GM19463 (cell line): ENCODE results near the gene SAMD11.

Experiments used
- ATAC-seq: cut with Tn5 transposase; IDR thresholded peaks from one replicate; pipeline ENCODE4 v1.9.1; 2021; ENCODE audit warnings: mild to moderate bottlenecking, moderate library complexity; ENCODE audit not compliant: unreplicated experiment

SAMD11 gene

DNA sequence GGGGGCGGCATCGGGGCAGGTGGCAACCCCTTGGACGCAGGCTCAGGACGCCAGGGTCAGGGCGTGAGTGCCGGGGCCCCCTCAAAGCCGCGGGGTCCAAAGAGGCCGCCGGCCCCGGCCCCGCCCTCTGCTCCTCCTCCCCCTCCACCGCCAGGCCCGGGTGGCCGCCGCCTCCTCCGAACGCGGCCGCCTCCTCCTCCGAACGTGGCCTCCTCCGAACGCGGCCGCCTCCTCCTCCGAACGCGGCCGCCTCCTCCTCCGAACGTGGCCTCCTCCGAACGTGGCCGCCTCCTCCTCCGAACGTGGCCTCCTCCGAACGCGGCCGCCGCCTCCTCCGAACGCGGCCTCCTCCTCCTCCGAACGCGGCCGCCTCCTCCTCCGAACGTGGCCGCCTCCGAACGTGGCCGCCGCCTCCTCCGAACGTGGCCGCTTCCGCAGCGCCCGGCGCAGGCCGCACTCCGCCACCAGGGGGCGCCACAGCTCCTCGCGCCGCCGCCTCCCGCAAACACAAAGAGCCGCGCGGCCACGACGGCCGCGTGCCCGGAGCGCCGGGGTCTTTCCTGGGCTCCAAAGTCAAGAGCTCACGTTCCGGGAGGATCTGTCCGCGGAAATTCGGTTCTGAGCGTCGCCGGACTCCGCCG, 19.3 kb upstream of the SAMD11 start:
- no peak for ATAC-seq

DNA sequence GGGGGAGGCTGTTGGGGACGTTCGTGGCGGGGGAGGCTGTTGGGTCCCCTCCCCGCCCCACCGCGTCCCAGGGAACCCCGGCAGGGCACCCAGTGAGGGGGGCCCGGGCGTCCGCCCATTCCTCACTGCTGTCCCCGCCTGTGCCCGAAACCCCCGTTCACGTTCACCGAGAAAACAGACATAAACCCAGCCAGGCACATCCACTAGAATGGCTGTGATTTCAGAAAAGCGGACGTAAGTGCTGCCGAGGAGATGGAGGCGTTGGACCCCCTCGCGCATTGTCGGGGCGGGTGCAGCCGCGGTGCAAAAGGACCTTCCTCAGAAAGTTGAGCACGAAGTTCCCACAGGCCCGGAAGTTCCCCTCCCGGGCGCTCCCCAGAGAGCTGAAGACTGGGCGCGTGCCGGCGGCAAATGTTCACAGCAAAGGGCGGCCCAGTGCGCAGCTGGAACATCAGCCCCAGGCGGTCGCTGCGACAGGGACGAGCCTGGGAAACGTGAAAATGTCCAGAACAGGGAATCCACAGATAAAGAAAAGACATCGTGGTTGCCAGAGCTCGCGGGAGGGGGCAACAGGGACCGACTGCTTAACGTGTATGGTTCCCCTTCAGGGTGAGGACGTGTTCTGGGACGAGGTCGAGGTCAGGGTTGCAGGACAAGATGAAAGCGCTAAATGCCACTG, 18.5 kb upstream of the SAMD11 start:
- no peak for ATAC-seq

DNA sequence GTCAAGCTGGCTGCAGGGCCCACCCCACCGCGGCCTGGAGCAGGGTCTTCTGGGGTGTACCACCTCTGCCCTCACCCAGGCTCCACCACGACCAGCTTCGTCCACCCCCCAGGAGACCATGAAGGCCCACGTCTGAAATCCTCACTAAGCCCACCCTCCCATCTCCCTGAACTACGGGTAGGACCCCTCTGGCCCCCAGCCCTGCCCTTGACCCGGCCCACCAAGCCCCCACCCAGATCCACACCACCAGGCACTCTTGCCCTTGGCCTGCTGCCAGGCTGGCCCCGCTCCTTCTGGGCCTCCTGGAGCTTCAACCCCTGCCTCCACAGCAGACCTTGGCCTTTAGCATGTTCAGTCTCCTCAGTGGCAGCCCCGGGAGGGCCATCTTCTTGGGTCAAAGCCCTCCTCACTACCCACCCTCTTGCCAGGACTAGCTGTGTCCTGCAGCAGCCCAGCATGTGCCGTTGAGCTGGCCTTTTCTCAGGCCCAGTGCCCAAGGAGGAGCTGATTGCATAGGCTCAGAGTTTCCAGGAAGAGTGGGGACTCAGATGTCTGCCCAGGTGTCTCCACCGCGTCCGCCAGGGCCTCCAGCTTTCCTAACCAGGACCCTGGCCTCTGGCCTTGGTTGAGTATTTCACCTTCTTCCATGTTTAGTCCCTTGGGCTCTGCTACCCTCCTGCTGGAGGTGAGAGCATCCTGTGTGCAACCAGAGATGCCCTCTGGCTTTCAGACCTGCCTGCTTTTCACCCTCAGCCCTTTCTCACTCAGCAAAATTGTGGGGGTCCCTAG, 17.7 kb upstream of the SAMD11 start:
- ATAC-seq = no peak

DNA sequence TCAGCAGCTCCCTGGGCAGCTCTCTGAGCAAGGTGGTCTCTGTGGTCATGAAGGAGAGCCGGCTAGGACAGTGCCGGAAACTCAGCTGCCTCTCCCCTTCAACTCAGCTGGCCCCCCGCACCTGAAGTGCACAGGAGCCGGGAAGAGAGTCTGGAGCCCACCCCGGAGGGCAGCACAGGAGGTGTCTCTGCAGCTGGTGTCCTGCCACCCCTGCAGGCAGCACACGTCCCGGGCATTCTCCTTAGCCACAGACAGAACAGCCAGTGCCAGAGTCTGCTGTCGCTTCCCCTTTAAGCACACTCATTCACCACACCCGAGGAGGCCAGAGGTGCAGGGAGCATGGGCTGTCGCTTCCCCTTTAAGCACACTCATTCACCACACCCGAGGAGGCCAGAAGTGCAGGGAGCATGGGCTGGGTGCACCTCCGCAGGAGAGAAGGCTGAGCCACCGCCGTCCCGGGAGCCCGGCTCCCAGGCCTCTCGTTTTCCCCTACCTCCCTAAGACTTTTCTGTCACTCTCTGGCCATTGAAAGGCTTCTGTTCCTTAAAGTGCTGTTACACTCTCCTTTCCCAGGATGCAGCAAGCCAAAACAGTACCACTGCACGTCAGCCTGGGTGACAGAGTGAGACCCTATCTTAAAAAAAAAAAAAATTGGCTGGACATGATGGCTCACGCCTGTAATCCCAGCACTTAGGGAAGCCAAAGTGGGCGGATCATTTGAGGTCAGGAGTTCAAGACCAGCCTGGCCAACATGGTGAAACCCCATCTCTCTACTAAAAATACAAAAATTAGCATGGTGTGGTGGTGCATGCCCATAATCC, 16.9 kb upstream of the SAMD11 start:
- no peak for ATAC-seq

DNA sequence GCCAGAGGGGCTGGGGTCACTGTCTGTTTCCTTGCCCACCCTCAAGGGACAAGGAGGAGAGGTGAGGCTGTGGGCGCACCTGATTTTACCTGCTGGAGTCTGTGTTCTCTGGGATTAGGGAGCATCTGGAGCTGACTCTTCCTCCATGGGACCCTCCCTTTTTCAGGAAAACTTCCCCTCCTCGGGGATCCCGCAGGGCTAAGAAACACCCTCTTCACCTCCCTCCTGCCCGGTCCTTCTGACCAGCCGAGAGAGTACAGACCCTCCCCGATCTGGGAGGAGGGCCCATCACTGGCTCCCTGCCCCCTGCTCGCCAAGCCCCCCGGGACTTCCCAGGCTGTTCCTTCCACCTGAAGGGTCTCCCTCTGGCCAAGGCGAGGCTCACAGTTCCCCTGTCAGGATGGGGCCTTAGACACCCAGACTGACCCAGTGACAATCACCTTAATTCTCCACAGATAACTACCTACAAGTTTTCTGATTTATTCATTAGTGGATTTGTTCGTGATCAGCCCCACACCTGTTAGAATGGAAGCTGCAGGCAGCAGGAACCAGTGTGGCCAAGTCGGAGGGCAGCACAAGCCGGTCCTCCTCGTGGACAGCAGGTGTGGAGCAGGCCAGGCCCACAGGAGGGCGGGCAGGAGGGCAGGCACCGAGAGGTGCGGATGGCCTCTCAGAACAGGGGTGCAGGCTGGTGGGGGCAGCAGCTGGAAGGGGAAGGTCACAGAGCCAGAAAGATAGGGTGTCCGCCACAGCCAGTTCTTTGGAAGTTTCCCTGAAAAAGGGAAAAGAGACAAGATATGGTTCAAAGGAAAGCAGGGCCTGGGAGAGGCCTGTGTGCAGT, 15.9 kb upstream of the SAMD11 start:
- ATAC-seq = no peak

DNA sequence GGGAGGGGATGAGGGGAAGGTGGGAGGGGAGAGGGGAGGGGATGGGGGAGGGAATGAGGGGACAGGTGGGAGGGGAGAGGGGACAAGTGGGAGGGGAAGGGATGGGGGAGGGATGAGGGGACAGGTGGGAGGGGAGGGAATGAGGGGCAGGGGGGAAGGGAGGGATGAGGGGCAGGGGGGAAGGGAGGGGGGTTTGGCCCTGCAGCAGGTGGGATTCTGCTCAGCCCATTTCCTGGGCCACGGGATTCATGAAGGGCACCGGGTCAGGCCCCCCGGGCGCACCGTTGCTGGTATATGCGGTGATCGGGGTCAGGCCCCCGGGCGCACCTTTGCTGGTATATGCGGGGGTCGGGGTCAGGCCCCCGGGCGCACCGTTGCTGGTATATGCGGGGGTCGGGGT, 15.1 kb upstream of the SAMD11 start:
- ATAC-seq = no peak

DNA sequence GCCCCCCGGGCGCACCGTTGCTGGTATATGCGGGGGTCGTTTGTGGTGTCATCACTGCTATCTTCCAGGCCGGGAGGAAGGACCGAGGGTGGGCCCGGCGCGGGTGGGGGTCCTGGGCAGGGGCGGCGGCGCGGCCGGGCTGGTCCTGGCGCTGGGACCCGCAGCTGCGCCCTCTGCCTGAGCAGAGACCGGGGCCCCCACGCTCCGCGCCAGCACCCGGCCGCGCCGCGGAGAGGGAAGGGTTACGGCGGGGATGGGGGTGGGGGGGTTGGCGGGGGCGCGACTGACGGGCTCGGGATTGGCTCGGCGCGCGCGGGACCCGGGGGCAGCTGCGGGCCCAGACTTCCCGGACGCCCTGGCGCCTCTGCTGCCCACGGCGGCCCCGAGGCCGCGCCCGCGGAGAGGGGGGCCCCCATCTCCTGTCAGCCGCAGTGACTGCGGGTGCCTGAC, 13.8 kb upstream of the SAMD11 start:
- no peak for ATAC-seq

DNA sequence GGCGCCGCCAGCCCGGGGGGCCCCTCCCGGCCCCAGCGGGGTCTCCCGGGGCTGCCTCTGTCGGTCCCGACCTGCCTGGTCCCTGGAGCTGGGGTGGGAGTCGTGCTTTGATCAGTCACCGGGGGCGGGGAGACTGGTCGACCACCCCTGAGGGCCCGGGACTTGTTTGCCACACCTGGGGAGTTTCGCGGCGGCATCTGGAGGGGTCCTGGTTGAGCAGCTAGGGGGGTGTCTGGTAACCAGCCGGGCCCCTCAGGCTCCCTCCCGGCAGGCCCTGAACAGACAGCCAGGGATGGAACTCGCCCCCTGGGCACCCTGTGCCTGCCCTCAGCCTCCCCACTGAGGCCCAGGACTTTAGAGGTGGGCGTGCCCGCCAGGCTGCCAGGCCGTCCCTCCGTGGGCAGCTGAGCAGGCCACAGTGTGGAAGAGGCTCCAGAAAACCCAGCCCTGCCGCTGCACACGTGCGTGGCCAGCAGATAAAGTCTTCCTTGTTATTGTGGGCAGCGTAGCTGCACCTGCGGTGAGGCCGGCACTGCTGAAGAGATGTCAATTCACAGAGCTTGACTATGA, 13.3 kb upstream of the SAMD11 start:
- ATAC-seq = no peak

DNA sequence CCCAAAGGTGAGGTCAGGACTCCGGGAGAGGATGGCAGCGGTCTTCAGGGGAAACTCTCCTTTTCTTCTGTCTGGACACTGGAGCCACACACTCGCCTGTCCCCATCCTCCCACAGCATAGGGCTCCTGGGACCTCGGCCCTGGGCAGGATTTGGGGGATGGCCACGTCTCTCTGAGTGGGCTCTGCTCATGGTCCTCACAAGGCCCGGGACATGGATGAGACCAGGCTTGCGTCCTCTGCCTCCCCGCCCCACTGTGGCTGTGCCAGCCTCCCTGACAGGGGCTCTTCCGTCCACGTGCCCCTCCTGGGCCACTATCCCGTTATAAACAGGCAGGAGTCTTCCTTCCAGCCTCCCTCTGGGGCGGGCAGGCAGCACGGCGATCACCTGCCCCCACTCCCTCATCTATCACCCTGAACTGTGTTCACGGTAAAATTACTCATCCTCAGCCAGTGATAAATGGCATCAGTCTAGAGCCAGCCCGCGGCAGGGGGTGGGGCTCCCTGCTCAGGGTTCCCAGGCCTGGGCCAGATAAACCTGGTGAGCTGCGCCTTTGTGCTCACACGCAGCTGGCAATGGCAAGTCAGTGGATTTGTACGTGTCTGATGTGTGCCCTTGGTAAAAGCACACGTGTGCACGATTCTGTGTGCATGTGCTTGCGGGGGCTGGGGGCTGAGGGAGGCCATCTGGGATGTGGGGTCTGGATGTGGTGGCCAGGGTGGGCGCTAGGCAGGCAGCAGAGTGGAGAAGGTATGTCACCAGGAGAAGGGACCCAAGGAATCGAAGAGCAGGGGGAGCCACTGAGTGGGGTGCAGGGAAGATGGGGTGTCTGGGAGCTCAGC, 12.6 kb upstream of the SAMD11 start:
- ATAC-seq = no peak

DNA sequence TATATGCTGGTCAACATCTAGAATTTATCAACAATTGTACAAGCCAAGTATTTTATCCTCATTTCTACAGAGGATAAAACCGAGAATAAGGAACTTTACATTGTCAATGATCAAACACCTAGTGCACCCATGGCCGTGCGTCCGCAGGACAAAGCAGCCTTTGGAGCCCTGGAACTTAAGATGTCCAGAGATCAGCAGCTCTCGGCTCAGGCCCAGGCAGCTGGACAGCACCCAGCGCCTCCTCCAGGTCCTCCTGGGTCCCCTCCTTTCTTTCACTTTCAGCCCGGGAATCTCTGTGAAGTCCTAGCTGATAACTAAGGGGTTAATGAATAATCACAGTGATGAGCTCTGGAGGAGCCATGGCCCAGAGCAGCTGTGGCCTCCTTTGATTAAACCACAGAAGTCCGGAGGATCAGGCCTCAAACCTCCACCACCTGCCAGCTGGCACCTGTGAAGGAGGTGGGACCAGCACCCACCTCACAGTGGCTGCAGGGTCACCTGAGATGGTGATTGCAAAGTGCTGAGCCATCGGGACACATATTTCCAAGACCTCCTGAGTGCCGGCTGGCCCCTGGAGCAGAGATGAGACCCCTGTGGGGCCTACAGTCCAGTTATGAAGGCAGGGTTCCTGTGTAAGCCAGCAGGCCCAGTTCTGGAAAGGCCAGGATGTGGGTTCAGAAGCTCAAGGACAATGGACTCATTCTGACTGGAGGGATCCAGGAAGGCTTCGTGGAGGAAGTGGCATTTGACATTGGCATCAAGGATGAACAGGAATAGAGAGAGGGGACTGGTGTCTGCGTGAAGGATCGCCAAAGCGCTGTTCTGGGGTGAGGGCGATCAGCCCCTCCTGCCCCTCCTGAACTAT, 11.6 kb upstream of the SAMD11 start:
- ATAC-seq = no peak

DNA sequence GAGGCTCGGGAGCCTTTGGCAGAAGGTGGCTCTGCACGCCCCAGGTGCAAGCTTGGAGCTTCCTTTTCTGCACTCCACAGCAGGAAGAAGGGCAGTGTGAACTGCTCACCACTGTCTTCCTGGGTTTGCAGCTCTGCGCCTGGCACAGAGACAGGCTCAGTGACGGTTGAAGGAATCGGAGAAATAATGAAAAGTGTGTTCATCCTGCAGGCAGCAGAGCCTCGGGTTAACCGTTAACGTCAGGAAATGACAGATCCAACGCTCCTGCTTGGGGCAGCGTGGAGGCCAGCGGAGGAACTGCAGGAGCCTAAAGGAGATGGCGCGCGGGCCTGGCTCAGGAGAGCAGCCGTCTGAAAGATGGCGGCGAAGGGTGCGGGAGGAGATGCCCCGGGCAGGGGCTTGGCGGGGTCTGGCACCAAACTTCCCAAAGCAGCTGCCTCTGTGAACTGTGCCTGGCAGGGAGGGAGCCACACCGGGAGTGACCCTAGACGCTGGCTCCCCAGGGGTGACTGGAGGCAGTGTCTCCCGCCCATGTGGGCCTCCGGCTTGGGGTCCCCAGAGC, 10.9 kb upstream of the SAMD11 start:
- no peak for ATAC-seq

DNA sequence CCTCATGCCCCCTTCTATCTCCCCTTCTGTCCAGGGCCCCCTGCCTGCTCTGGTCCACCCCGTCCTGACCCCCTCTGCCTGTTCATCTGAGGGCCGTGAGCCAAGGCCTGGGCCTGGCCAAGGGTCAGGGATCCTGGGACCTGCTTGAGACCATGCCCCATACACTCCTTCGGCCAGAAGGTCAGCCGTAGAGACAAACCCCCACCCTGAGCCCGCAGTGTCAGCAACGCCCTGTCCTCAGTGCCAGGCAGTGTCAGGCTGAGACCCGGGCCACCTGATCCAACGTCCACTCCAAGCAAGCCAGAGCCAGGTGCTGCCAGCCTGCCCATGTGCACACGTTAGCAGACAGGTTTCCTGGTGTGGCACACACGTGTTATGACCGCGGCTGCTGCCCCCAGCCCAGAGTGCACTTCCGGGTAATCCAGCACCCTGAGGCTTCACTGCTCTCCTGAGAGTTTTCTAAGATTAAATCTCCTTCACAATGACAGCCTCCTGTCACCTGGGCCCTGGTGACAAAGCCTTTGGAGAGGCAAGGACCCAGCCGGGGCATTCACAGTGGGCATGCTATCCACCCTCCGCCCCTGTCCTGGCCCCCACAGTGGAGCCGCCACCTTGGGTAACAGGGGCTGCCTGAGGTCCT, 10.1 kb upstream of the SAMD11 start:
- ATAC-seq = no peak

DNA sequence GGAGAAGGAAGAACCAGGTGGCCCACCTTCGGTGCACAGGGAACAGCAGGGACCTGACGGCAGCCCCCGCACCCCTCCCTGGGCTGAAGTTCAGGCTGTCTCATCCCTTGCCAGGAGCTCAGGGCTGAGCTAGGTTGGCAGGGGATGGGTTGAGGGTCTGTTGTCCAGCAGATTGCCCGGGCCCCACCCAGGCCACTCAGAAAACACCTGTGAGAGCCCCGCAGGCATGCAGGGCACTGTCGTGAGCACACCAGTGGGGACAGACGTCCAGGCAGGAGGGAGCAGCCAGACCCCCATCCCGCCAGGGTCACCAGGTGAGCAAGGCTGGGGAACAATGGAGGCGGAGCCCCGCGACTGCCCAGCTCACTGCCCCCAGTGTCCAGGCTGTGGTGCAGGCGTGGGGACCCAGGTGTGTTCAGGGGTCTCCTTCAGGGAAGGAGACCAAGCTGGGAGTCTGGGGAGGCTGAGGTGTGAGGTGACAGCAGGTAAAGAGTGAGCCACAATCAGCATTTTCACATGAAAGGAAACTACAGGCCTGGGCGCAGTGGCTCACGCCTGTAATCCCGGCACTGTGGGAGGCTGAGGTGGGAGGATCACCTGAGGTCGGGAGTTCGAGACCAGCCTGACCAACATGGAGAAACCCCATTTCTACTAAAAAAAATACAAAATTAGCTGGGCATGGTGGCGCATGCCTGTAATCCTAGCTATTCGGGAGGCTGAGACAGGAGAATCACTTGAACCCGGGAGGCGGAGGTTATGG, 9.4 kb upstream of the SAMD11 start:
- no peak for ATAC-seq

DNA sequence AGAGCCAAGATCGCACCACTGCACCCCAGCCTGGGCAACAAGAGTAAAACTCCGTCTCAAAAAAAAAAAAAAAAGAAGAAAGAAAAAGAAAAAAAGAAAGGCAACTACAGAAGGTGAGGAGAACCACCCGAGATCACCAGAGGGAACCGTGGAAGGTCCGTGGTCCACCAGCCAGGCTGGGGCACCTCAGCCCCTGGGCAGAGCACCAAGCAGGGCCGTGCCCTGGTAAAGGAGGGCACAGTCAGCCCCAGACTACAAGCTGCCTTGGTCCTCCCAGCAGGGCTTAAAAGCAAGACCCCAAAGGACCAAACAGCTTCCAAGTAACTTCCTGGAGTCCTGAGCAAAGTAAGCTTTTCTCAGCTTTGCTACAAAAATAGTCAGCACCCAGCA, 8.8 kb upstream of the SAMD11 start:
- ATAC-seq = no peak

DNA sequence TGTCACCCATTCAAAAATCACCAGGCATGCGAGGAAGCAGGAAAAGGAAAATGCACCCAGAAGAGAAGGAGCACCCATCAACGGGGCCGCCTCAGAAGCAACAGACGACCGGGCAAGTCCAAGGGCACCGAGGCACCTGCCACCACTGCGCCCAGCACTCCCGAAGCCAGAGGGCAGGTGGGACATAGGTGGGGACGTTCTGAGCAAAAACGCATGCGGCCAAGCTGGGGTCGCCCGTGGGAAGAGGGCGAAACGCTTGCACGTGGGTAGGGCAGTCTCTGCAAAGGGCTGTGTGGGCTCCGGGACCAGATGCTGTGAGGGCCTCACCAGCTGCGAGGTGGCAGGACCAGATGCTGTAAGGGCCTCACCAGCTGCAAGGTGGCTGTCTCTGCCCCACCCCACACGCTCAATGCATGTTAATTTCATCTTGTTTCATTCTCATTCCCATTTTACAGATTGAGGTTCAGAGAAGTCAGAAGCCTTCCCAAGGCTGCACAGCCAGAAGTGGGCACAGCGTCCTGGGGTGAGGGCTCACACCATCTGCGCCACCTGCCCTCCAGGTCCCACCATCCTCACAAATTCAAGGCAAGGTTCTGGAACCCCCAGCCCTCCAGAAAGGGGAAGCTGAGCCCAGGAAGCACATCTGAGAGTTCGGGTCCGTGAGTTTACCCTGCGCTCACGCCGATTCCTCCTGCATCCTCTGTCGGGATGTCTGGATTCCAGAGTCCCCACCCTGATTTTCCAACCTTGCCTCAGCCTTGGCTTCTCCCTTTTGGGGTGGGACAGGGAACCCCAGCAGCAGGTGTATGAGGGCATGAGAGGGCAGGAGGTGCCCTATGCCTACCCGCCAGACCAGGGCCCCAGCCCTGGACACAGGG, 8.2 kb upstream of the SAMD11 start:
- ATAC-seq = no peak
